Astrocyte (in vitro differentiated cells and primary cell): ENCODE data around the gene MCUB. TPM values are rescaled to one million over a fixed set of nuclear protein-coding genes. Genes with fewer than 3 reads are reported as not detected.
"Not testable (repeated sequence)": the region's sequence is repeated elsewhere in the genome, so short reads cannot be mapped to it uniquely, and the experiment has no call there.

Source experiments
- DNase-seq: peaks from one replicate; pipeline ENCODE4 v3.0.0-alpha.2; 2010; ENCODE audit warnings: low read depth
- FAIRE-seq: peaks from 2 replicates; lab custom pipeline; 2011; peaks lifted over from hg19 to GRCh38; lab: Jason Lieb, UNC
- H2AFZ ChIP-seq: 2 replicates; pipeline ENCODE4 v1.6.0; 2012; ENCODE audit warnings: low read depth, low read length, inconsistent platforms
- H3K27ac ChIP-seq: 2 replicates; pipeline ENCODE4 v1.5.1; 2011; ENCODE audit warnings: low read depth, low read length, inconsistent platforms
- H3K27me3 ChIP-seq: 2 replicates; pipeline ENCODE4 v1.6.0; 2011; ENCODE audit warnings: low read length, inconsistent platforms; ENCODE audit not compliant: insufficient read depth
- H3K36me3 ChIP-seq: 2 replicates; pipeline ENCODE4 v1.5.1; 2011; ENCODE audit warnings: low read length, inconsistent platforms; ENCODE audit not compliant: insufficient read depth
- H3K4me1 ChIP-seq: 2 replicates; pipeline ENCODE4 v1.5.1; 2011; ENCODE audit warnings: low read length, inconsistent platforms; ENCODE audit not compliant: insufficient read depth
- H3K4me2 ChIP-seq: 2 replicates; pipeline ENCODE4 v1.6.0; 2012; ENCODE audit warnings: low read length, inconsistent platforms
- H3K4me3 ChIP-seq: 2 replicates; pipeline ENCODE4 v1.5.1; 2011; ENCODE audit warnings: low read depth, mild to moderate bottlenecking, low read length, inconsistent platforms; ENCODE audit not compliant: insufficient read depth
- H3K79me2 ChIP-seq: 2 replicates; pipeline ENCODE4 v1.6.0; 2012; ENCODE audit warnings: mild to moderate bottlenecking, low read length, inconsistent platforms; ENCODE audit not compliant: insufficient read depth
- H3K9ac ChIP-seq: 2 replicates; pipeline ENCODE4 v1.6.0; 2012; ENCODE audit warnings: mild to moderate bottlenecking, low read length, inconsistent platforms
- H3K9me3 ChIP-seq: 2 replicates; pipeline ENCODE4 v1.5.1; 2012; ENCODE audit warnings: low read depth, mild to moderate bottlenecking, low read length, inconsistent platforms; ENCODE audit not compliant: insufficient read depth
- H4K20me1 ChIP-seq: 2 replicates; pipeline ENCODE4 v1.6.0; 2012; ENCODE audit warnings: low read length, inconsistent platforms; ENCODE audit not compliant: insufficient read depth
- H3K27ac Mint-ChIP-seq: one replicate; pipeline ENCODE4 v1.8.0; 2021; ENCODE audit warnings: mild to moderate bottlenecking, mixed read lengths; ENCODE audit not compliant: unreplicated experiment
- H3K27me3 Mint-ChIP-seq: one replicate; pipeline ENCODE4 v1.8.0; 2021; ENCODE audit warnings: low read depth, mixed read lengths; ENCODE audit not compliant: unreplicated experiment
- H3K36me3 Mint-ChIP-seq: one replicate; pipeline ENCODE4 v1.8.0; 2021; ENCODE audit warnings: low read depth, mixed read lengths; ENCODE audit not compliant: unreplicated experiment
- H3K4me1 Mint-ChIP-seq: one replicate; pipeline ENCODE4 v1.8.0; 2021; ENCODE audit warnings: low read depth, mixed read lengths; ENCODE audit not compliant: unreplicated experiment
- H3K4me3 Mint-ChIP-seq: one replicate; pipeline ENCODE4 v1.8.0; 2021; ENCODE audit warnings: mild to moderate bottlenecking, moderate library complexity, mixed read lengths; ENCODE audit not compliant: unreplicated experiment
- H3K9me3 Mint-ChIP-seq: one replicate; pipeline ENCODE4 v1.8.0; 2021; ENCODE audit warnings: mild to moderate bottlenecking, mixed read lengths; ENCODE audit not compliant: unreplicated experiment
- EZH2 ChIP-seq: IDR thresholded peaks from 2 replicates; pipeline ENCODE4 v1.6.1; 2012; ENCODE audit warnings: mild to moderate bottlenecking, low read length, inconsistent platforms; ENCODE audit not compliant: insufficient read depth
- total RNA-seq: library from RNA; stranded (reverse); gene quantifications from 2 replicates; pipeline ENCODE4 v1.2.1, GENCODE V29; 2021
- TF ChIP-seq, protein P1 (sequence below): IDR thresholded peaks from 2 replicates; pipeline ENCODE4 v1.5.1; 2011; ENCODE audit warnings: low read depth, mild to moderate bottlenecking, inconsistent platforms, low read length, moderate library complexity; ENCODE audit not compliant: insufficient read depth

Gene MCUB
- total RNA-seq, 1 donor from 2014 or later, result 12.6 TPM

DNA sequence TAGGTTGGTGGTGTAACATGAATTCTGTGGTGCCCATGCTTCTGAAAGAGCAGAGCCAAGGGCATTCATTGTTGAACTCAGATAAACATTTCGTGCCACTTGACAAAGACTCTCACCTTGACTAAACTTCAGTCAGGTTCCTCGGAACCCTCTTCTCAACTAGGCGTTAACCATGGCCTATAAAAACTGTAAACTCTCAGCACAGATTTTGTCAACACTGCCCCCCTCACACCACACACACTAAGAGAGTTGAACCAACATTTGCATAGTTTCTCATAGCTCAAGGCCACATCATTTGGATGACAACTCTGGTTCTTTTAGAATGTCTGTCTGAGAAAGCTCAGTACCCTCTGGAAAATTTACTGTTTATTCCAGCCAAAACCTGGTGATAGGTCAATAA, 115.1 kb downstream of the MCUB start:
- Mint-ChIP-seq H3K9me3 (peaks cover 22% of the 10 kb centered on the region), H3K27ac (no peak overlapping the region), H3K4me1 (no peaks in the 10 kb centered on the region), H3K36me3 (peaks cover 19% of the 10 kb centered on the region), H3K27me3 (no peaks in the 10 kb centered on the region), H3K4me3 (no peak overlapping the region)
- H4K20me1 ChIP-seq, result no peaks in the 10 kb centered on the region
- no peaks in the 10 kb centered on the region for H3K9me3 ChIP-seq
- TF ChIP-seq EZH2, result no peak
- TF ChIP-seq, protein P1, sequence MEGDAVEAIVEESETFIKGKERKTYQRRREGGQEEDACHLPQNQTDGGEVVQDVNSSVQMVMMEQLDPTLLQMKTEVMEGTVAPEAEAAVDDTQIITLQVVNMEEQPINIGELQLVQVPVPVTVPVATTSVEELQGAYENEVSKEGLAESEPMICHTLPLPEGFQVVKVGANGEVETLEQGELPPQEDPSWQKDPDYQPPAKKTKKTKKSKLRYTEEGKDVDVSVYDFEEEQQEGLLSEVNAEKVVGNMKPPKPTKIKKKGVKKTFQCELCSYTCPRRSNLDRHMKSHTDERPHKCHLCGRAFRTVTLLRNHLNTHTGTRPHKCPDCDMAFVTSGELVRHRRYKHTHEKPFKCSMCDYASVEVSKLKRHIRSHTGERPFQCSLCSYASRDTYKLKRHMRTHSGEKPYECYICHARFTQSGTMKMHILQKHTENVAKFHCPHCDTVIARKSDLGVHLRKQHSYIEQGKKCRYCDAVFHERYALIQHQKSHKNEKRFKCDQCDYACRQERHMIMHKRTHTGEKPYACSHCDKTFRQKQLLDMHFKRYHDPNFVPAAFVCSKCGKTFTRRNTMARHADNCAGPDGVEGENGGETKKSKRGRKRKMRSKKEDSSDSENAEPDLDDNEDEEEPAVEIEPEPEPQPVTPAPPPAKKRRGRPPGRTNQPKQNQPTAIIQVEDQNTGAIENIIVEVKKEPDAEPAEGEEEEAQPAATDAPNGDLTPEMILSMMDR, result no peak
- H3K79me2 ChIP-seq, result no peaks in the 10 kb centered on the region
- H3K9ac ChIP-seq, result no peak overlapping the region
- no peaks in the 10 kb centered on the region for H3K4me1 ChIP-seq
- H3K4me3 ChIP-seq, result no peak overlapping the region
- no peaks in the 10 kb centered on the region for H3K27me3 ChIP-seq
- H3K4me2 ChIP-seq, result no peak overlapping the region
- DNase-seq (no peak), FAIRE-seq (no peak)
- no peak overlapping the region for H2AFZ ChIP-seq
- H3K36me3 ChIP-seq, result no peaks in the 10 kb centered on the region
- no peak overlapping the region for H3K27ac ChIP-seq

DNA sequence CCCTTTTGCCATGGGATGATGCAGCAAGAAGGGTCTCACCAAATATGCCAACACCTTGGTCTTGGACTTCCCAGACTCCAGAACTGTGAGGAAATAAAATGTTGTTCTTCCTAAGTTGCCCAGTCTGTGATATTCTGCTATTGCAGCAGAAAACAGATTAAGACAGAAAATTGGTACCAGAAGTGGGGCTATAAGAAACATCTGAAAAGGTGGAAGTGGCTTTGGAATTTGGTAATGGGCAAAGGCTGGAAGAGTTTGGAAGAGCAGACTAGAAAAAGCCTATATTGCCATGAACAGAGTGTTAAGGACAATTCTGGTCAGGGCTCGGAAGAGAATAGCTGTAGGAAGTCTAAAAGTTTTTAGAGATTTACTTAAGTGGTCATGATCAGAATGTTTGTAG, 115.8 kb downstream of the MCUB start:
- Histone ChIP-seq H3K9me3 (no peaks in the 10 kb centered on the region), H4K20me1 (no peaks in the 10 kb centered on the region), H3K4me3 (no peak overlapping the region), H3K27me3 (no peaks in the 10 kb centered on the region), H3K4me1 (no peaks in the 10 kb centered on the region), H3K9ac (no peak overlapping the region), H3K27ac (no peak overlapping the region), H2AFZ (no peak overlapping the region), H3K79me2 (no peaks in the 10 kb centered on the region), H3K4me2 (no peak overlapping the region), H3K36me3 (no peaks in the 10 kb centered on the region)
- no peak overlapping the region for H3K4me3 Mint-ChIP-seq
- H3K36me3 Mint-ChIP-seq, result peaks cover 25% of the 10 kb centered on the region
- TF ChIP-seq EZH2, result no peak
- TF ChIP-seq, protein P1, result no peak
- peaks cover 20% of the 10 kb centered on the region for H3K9me3 Mint-ChIP-seq
- no peaks in the 10 kb centered on the region for H3K4me1 Mint-ChIP-seq
- FAIRE-seq (no peak), DNase-seq (no peak)
- no peak overlapping the region for H3K27ac Mint-ChIP-seq
- no peaks in the 10 kb centered on the region for H3K27me3 Mint-ChIP-seq

DNA sequence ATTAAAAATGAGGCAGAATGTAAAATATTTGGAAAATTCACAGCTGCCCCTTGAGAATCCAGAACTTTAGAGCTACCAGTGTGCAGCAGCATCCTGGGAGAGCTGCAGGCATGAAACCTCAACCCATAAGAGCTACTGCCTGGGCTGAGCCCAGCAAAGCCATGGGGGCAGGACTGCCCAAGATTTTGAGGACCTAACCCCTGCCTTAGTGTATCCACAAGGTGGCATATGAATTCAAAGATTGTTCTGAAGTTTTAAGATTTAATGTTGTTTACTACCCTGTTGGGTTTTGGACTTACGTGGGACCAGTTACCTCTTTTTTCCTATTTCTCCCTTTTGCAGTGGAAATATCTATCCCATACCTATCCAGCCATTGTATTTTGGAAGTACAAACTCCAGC, 116.8 kb downstream of the MCUB start:
- Histone ChIP-seq H2AFZ (no peak overlapping the region), H4K20me1 (no peaks in the 10 kb centered on the region), H3K4me2 (no peak overlapping the region), H3K27me3 (no peaks in the 10 kb centered on the region), H3K79me2 (no peaks in the 10 kb centered on the region), H3K9ac (no peak overlapping the region), H3K27ac (no peak overlapping the region), H3K4me1 (no peaks in the 10 kb centered on the region), H3K9me3 (no peaks in the 10 kb centered on the region), H3K36me3 (no peaks in the 10 kb centered on the region), H3K4me3 (no peak overlapping the region)
- Mint-ChIP-seq H3K9me3 (peaks cover 13% of the 10 kb centered on the region), H3K36me3 (peaks cover 18% of the 10 kb centered on the region), H3K4me3 (no peak overlapping the region), H3K27me3 (no peaks in the 10 kb centered on the region), H3K4me1 (no peaks in the 10 kb centered on the region), H3K27ac (no peak overlapping the region)
- no peak for TF ChIP-seq EZH2
- TF ChIP-seq, protein P1, result no peak
- no peak for FAIRE-seq
- DNase-seq, result no peak

DNA sequence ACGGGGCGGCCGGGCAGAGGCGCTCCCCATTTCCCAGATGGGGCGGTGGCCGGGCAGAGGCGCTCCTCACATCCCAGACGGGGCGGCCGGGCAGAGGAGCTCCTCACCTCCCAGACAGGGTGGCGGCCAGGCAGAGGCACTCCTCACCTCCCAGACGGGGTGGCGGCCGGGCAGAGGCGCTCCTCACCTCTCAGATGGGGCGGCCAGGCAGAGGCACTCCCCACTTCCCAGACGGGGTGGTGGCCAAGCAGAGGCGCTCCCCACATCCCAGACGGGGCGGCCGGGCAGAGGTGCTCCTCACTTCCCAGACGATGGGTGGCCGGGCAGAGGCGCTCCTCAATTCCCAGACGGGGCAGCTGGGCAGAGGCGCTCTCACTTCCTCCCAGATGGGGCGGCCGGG, 118.4 kb downstream of the MCUB start:
- FAIRE-seq, H3K27me3 ChIP-seq: not testable (repeated sequence)
- peaks cover 18% of the 10 kb centered on the region for H3K36me3 Mint-ChIP-seq

More for the DNA sequence above, 118.4 kb downstream of the MCUB start:
- H3K36me3 ChIP-seq, H3K27ac ChIP-seq, H2AFZ ChIP-seq, H3K27ac Mint-ChIP-seq, H3K4me1 ChIP-seq, H3K9me3 ChIP-seq, H3K4me3 ChIP-seq, H3K27me3 Mint-ChIP-seq, H3K4me2 ChIP-seq, H3K4me3 Mint-ChIP-seq, H3K9ac ChIP-seq, H4K20me1 ChIP-seq, H3K4me1 Mint-ChIP-seq, DNase-seq, H3K79me2 ChIP-seq: not testable (repeated sequence)
- peaks cover 13% of the 10 kb centered on the region for H3K9me3 Mint-ChIP-seq
